HFFc6 (cell line): ENCODE data around the gene TMEM184C. TPM values are rescaled to one million over a fixed set of nuclear protein-coding genes. Genes with fewer than 3 reads are reported as not detected.

ENCODE experiments used
- DNase-seq: peaks from one replicate; pipeline ENCODE4 v3.0.0-alpha.2; 2018
- H3K27ac Mint-ChIP-seq: 2 replicates; pipeline ENCODE4 v1.8.0; 2020; ENCODE audit warnings: mild to moderate bottlenecking, mixed read lengths
- H3K27me3 Mint-ChIP-seq: 2 replicates; pipeline ENCODE4 v1.8.0; 2021; ENCODE audit warnings: mild to moderate bottlenecking, moderate library complexity, mixed read lengths; ENCODE audit not compliant: insufficient read depth
- H3K36me3 Mint-ChIP-seq: 2 replicates; pipeline ENCODE4 v1.8.0; 2021; ENCODE audit warnings: low read depth, mixed read lengths
- H3K4me1 Mint-ChIP-seq: 2 replicates; pipeline ENCODE4 v1.8.0; 2020; ENCODE audit warnings: low read depth, mixed read lengths
- H3K4me3 Mint-ChIP-seq: 2 replicates; pipeline ENCODE4 v1.8.0; 2020; ENCODE audit warnings: mild to moderate bottlenecking, moderate library complexity, mixed read lengths
- H3K9me3 Mint-ChIP-seq: 2 replicates; pipeline ENCODE4 v1.8.0; 2020; ENCODE audit warnings: mild to moderate bottlenecking, mixed read lengths
- total RNA-seq, 6 experiments: library from RNA; stranded (reverse); fragmentation: NEBNext Ultra II Directional; extraction: Animal tissue kit (Norgen Biotek cat#: 25700); gene quantifications; 2 replicates in 1 of 6; 3 replicates in 5 of 6; pipeline ENCODE4 v1.2.3, GENCODE V29; 2021
- TF ChIP-seq, protein P1 (sequence below): fragments of 200-600 bp; sonication (generic); IDR thresholded peaks from 2 replicates; pipeline ENCODE4 v1.5.0; 2021; ENCODE audit warnings: antibody characterized with exemption, mild to moderate bottlenecking

The TMEM184C gene
- total RNA-seq, 6 experiments from 2014 or later: 36.8 to 42.0 (median 39.8) TPM

- Mint-ChIP-seq H3K9me3 (no peaks in the 10 kb centered on the region; the same call in 1 of the 2 replicates), H3K27me3 (peaks cover 2% of the 10 kb centered on the region; the same call in 1 of the 2 replicates), H3K4me1 (peaks cover 33% of the 10 kb centered on the region), H3K36me3 (peaks cover 27% of the 10 kb centered on the region), H3K4me3 (no peak overlapping the region), H3K27ac (no peak overlapping the region)
- DNase-seq: no peak
- TF ChIP-seq, protein P1, sequence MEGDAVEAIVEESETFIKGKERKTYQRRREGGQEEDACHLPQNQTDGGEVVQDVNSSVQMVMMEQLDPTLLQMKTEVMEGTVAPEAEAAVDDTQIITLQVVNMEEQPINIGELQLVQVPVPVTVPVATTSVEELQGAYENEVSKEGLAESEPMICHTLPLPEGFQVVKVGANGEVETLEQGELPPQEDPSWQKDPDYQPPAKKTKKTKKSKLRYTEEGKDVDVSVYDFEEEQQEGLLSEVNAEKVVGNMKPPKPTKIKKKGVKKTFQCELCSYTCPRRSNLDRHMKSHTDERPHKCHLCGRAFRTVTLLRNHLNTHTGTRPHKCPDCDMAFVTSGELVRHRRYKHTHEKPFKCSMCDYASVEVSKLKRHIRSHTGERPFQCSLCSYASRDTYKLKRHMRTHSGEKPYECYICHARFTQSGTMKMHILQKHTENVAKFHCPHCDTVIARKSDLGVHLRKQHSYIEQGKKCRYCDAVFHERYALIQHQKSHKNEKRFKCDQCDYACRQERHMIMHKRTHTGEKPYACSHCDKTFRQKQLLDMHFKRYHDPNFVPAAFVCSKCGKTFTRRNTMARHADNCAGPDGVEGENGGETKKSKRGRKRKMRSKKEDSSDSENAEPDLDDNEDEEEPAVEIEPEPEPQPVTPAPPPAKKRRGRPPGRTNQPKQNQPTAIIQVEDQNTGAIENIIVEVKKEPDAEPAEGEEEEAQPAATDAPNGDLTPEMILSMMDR: no peak
Measured at GRCh38 chr4:147645099-147645498, 27.9 kb downstream of the TMEM184C start.

- Mint-ChIP-seq H3K4me3 (no peak overlapping the region), H3K4me1 (peaks cover 18% of the 10 kb centered on the region), H3K9me3 (no peaks in the 10 kb centered on the region), H3K36me3 (peaks cover 23% of the 10 kb centered on the region), H3K27me3 (no peaks in the 10 kb centered on the region), H3K27ac (no peak overlapping the region)
- TF ChIP-seq, protein P1: no peak
- no peak for DNase-seq
Measured at GRCh38 chr4:147648656-147649055, 31.5 kb downstream of the TMEM184C start.

DNA sequence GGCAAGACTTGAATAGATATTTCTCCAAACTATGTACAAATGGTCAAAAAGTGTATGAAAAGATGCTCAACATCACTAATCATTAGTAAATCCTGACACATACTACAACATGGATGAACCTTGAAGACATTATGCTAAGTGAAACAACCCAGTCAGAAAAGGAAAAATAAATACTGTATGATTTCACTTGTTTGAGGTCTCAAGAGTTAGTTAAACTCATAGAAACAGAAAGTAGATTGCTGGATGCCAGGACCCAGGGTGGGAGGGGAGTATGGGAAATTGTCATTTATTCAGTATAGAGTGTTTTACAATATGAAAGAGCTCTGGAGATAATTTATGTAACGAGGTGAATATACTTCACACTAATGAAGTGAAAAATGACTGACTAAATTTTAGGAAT, 34.4 kb downstream of the TMEM184C start:
- H3K9me3 Mint-ChIP-seq: no peaks in the 10 kb centered on the region
- no peak overlapping the region for H3K4me3 Mint-ChIP-seq
- H3K27me3 Mint-ChIP-seq: no peaks in the 10 kb centered on the region
- no peak for DNase-seq
- peaks cover 23% of the 10 kb centered on the region for H3K36me3 Mint-ChIP-seq
- TF ChIP-seq, protein P1: no peak
- H3K4me1 Mint-ChIP-seq: peaks cover 9% of the 10 kb centered on the region
- H3K27ac Mint-ChIP-seq: no peak overlapping the region

- H3K27ac Mint-ChIP-seq: no peak overlapping the region
- TF ChIP-seq, protein P1: no peak
- H3K4me1 Mint-ChIP-seq: no peaks in the 10 kb centered on the region
- no peak overlapping the region for H3K4me3 Mint-ChIP-seq
- H3K9me3 Mint-ChIP-seq: no peaks in the 10 kb centered on the region
- H3K36me3 Mint-ChIP-seq: peaks cover 4% of the 10 kb centered on the region; the same call in 1 of the 2 replicates
- DNase-seq: no peak
- H3K27me3 Mint-ChIP-seq: no peaks in the 10 kb centered on the region
Measured at GRCh38 chr4:147655639-147656038, 38.4 kb downstream of the TMEM184C start.

DNA sequence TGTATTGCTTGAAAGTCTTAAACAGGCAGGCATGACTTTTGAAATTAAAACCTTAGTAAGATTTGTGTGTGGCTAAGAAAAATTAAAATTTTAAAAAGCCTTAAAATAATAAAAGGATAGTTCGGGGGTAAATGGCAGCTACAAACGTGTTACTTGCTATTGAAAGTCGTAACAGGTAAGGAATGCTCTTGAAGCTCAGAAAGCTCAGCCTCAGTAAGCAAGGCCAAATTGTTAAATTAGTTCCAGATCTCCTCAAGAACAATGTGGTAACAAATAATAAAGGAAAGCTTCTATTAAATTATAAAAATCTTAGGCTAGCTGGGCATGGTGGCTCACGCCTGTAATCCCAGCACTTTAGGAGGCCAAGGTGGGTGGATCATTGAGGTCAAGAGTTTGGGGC, 41.3 kb downstream of the TMEM184C start:
- H3K9me3 Mint-ChIP-seq: no peaks in the 10 kb centered on the region
- H3K36me3 Mint-ChIP-seq: peaks cover 4% of the 10 kb centered on the region; the same call in 1 of the 2 replicates
- no peak for DNase-seq
- H3K27ac Mint-ChIP-seq: no peak overlapping the region
- H3K4me1 Mint-ChIP-seq: no peaks in the 10 kb centered on the region
- H3K4me3 Mint-ChIP-seq: no peak overlapping the region
- no peaks in the 10 kb centered on the region for H3K27me3 Mint-ChIP-seq
- TF ChIP-seq, protein P1: no peak

DNA sequence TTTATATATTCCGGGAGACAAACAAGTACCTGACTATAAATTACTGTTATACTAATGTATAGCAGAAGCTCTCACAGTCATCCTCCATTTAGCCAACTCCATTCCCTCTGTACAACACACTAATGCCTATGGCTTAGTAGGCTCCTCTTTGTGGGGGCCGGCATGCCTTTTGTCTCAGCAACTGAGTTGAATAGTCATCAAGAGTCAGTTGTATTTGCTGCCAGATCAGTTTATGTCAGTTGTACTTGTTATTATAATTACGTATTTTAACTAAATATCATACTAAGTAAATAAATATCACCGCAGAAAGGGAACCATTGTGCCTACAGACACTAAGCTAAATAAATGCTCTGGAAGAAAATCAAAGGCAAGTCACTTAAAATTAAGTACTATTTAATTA, 56.9 kb downstream of the TMEM184C start:
- DNase-seq: no peak

More for the DNA sequence above, 56.9 kb downstream of the TMEM184C start:
- H3K27me3 Mint-ChIP-seq: peaks cover 2% of the 10 kb centered on the region; the same call in 1 of the 2 replicates
- H3K36me3 Mint-ChIP-seq: peaks cover 26% of the 10 kb centered on the region
- no peaks in the 10 kb centered on the region for H3K9me3 Mint-ChIP-seq
- H3K4me3 Mint-ChIP-seq: no peak overlapping the region
- TF ChIP-seq, protein P1: no peak
- no peak overlapping the region for H3K27ac Mint-ChIP-seq
- peaks cover 27% of the 10 kb centered on the region for H3K4me1 Mint-ChIP-seq
